ENCODE results near the gene GLB1L3. TPM values are rescaled to one million over a fixed set of nuclear protein-coding genes. Genes with fewer than 3 reads are reported as not detected.

The GLB1L3 gene
- total and polyA plus RNA-seq, 2 of the 4 experiments (the other 2 are of a cell fraction), result not detected

DNA sequence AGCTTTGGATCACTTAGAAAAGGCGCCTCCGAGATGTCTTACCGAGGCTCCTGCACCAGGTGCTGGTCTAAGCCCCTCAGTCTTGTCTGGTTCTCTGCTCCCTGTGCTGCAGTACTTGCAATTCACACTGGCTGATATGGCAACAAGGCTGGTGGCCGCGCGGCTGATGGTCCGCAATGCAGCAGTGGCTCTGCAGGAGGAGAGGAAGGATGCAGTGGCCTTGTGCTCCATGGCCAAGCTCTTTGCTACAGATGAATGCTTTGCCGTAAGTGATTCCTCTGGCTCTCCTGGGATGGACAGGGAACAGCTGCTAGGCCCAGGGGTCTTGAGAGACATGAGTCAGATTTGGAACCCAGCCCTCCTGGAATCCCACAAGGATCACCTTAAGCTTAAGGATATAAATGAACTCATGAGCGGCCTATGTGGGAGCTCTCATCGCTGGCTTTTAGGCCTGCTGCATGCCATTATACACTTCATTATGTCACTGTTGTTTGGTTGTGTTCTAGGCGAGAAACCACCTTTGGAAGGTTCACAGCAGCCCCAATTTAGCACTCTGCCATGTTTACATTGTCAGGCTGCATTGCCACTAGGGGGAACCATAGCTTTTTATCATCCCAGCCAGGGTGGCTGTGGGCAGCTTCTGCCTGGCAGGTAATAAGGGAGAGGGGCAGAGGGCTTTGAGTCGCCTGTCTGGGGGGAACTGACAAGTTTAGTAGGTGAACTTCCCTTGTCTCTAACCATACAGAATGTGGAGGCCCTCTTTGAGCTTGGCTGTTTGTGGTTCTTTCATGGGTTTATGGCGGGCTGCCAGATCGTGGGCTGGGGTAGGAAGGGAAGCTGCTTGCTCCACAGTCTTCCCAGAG lies 14.3 kb upstream of the GLB1L3 start:
- Histone ChIP-seq H3K79me1 (ENCODE audit: low read depth in 1 of 2, low read length in 2 of 2) (no peaks in the 10 kb centered on the region), H2AK9ac (replicated peaks; ENCODE audit: low read depth, low read length, poor library complexity) (no peak overlapping the region), H2AFZ (replicated peaks; ENCODE audit: low read length, poor library complexity) (peak overlapping the region; percentile 37), H4K5ac (ENCODE audit: low read depth, low read length) (no peak overlapping the region), H3K36me3 (ENCODE audit: control insufficient read depth, insufficient read depth, low read length) (peaks cover 45% of the 10 kb centered on the region), H3K14ac (replicated peaks; ENCODE audit: low read depth, low read length) (no peak overlapping the region), H3K4ac (ENCODE audit: low read depth, low read length) (no peak overlapping the region), H3K56ac (ENCODE audit: extremely low read depth, insufficient read depth, low read length) (no peak overlapping the region), H3K4me3 (ENCODE audit: insufficient read depth, low read depth, low read length) (no peak overlapping the region), H4K91ac (ENCODE audit: insufficient read depth, low read depth, low read length) (no peak overlapping the region), H4K20me1 (ENCODE audit: insufficient read depth, low read length) (no peaks in the 10 kb centered on the region; the same call in 1 of the 2 replicates), H2BK5ac (ENCODE audit: low read depth, low read length, poor library complexity, severe bottlenecking) (no peak overlapping the region), H3K9me3 (ENCODE audit: control insufficient read depth, insufficient read depth, low read length) (no peaks in the 10 kb centered on the region), H3K9ac (ENCODE audit: low read depth, low read length) (no peak overlapping the region), H3K9me1 (ENCODE audit: insufficient read depth, low read length) (no peaks in the 10 kb centered on the region), H2BK120ac (ENCODE audit: low read depth, low read length) (no peak overlapping the region), H3K4me1 (ENCODE audit: control insufficient read depth, insufficient read depth, low read length) (peaks cover 4% of the 10 kb centered on the region), H4K8ac (ENCODE audit: low read depth in 2 of 2, low read length in 2 of 2) (no peak overlapping the region), H2BK20ac (ENCODE audit: low read depth, low read length) (no peak overlapping the region), H3K27me3 (ENCODE audit: control insufficient read depth, insufficient read depth, low read length) (no peaks in the 10 kb centered on the region), H2AK5ac (ENCODE audit: low read depth, low read length) (no peak overlapping the region), H3K18ac (ENCODE audit: low read depth, low read length) (no peak overlapping the region), H3K23ac (ENCODE audit: low read depth, low read length) (no peak overlapping the region), H3K27ac (ENCODE audit: insufficient read depth, low read length) (no peak overlapping the region), H3K4me2 (ENCODE audit: low read depth, low read length) (no peak overlapping the region), H2BK15ac (ENCODE audit: low read depth, low read length) (no peak overlapping the region)
- intact Hi-C loops (cut with micrococcal nuclease), result no loop called here
- BruUV-seq (replicated peaks), result no TSS peak
- ATAC-seq (ENCODE audit: low read depth) (peak; percentile 38; the same call in 1 of the 2 replicates), DNase-seq (no peak)
- WGBS, 2 experiments (ENCODE audit: extremely low coverage in 2 of 2, insufficient read length in 1 of 2), result 97% methylated on average over 3 of the region's 14 CpGs; no CpG with 5 or more reads in 1 of the 2 experiments
- in situ Hi-C loops (cut with MboI; ENCODE audit: low sequenced_read_pairs), result no loop called here
- dilution Hi-C loops (cut with HindIII; ENCODE audit: low sequenced_read_pairs, unreplicated experiment), result no loop called here
- CTCF ChIA-PET, result interaction anchor here (0.6 to 1.3 kb wide), 7 partner anchors 9 to 607 kb away, joined by 3 to 7 read pairs (median 4); partner anchors contain the start of genes ACAD8 and THYN1
- POLR2A ChIA-PET (ENCODE audit: unreplicated experiment), result interaction anchor here (0.5 kb wide), 1 partner anchor 18 kb away, joined by 8 read pairs; no protein-coding TSS in a partner anchor
- TF ChIP-seq, protein P1, sequence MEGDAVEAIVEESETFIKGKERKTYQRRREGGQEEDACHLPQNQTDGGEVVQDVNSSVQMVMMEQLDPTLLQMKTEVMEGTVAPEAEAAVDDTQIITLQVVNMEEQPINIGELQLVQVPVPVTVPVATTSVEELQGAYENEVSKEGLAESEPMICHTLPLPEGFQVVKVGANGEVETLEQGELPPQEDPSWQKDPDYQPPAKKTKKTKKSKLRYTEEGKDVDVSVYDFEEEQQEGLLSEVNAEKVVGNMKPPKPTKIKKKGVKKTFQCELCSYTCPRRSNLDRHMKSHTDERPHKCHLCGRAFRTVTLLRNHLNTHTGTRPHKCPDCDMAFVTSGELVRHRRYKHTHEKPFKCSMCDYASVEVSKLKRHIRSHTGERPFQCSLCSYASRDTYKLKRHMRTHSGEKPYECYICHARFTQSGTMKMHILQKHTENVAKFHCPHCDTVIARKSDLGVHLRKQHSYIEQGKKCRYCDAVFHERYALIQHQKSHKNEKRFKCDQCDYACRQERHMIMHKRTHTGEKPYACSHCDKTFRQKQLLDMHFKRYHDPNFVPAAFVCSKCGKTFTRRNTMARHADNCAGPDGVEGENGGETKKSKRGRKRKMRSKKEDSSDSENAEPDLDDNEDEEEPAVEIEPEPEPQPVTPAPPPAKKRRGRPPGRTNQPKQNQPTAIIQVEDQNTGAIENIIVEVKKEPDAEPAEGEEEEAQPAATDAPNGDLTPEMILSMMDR (conservative IDR thresholded peaks at IDR 0.05; ENCODE audit: low read depth, low read length), result peak; percentile 46
- TF ChIP-seq RAD21 (IDR thresholded peaks at IDR 0.05; ENCODE audit: low read length), result peak; percentile 36
- TF ChIP-seq NFE2L2 (IDR thresholded peaks at IDR 0.05; ENCODE audit: low read depth, low read length), result no peak

All from IMR-90 (cell line).